ENCODE measurements around the gene ZNF644.

The ZNF644 gene

DNA sequence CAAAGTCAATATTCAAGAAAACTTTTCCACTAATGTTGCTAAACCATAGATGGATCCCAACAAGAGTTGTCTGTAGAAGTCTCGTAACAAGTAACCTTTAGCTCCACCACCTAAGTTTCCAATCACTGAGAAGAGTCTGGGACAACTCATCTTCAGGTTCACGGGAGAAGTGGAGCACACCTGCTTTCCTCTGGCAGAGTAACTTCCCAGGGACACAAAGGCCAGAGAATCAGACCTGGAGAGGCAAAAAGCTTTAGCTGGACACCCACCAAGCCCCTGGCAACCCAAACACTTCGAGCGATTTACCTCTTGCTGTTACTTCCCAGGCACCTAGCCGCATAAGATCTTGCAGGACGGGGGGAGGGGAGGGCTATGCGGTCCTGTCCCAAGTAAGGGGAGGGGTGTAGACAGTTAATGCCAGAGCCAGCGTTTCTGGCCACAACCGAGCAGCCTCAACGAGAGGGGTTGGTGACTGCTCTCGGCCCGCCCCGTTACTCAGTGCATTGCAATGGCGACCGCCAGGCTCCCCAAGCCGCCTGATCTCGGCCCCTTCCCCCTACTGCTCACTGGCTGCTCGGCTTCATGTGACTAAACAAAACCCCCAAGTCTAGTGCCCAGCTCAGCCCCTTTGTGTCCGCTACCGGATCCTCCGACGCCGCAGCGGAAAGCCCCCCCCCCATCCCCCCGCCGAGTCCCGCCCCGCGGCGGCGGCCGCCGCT is 709 bp downstream of the ZNF644 start:
- DNase-seq, result peak; percentile 82

DNA sequence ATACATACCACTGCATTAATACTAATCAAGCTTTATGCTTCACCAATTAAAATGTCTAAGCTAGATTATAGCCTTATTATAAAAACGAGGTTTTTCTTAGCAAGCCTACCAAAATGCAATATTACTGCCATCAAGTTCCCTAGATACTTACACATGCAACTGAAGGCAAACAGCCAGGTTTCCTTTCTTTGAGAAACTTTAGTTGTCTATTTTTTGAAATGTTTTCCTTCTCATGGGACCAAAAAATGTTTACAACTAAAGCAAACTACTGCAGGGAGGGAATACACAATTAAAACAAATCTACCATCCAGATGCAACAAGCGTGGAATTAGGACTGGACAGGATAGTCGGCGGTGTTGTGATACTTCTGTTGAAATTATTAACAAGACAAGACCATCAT is 1.3 kb downstream of the ZNF644 start:
- DNase-seq, result no peak

DNA sequence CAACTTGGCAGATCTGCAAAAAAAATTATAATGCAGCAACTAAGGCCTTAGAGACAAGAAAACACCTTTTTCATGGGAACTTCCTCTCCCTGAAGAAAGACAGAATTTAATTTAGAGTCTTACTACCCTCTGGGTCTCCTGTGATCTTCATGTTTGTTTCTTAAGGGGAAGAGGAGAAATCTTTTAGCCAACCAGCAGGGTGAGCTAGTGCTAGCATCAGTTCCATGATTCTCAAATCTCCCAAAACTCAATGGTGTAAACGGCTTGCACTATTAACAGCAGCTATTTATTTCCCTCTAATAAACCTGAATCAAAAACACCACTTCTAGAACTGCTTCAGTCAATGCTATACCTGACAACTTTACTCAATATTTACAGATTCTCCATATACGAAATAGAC is 3.8 kb downstream of the ZNF644 start:
- no peak for DNase-seq

DNA sequence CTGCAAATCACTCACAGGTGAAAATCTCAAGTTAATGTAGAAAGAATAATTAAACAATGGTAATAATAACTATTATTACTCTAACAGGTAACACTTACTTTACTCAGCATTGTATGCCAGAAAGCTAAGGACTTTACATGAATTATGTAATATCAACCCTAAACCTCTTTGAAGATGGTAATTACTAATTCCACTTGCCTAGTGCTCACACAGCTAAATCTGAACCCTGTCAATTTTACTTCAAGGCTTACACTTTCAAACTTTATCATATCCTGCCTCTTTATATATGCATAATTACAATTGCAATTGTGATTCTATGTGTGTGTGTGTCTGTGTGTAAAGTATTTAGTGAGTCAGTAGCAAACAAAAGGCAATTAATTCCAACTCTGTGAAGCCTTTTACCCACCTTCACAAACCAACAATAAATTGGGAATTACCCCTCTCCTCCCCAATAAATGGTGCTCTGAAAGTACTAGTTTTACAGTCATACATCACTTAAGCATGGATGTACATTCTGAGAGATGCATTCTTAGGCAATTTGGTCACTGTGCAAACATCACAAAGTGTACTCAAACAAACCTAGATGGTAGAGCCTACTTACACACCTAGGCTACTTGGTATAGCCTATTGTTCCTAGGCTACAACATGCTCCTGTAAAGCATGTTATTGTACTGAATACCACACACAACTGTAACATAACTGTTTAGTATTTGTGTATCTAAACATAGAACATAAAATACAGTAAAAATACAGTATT is 5.9 kb downstream of the ZNF644 start:
- DNase-seq, result no peak

DNA sequence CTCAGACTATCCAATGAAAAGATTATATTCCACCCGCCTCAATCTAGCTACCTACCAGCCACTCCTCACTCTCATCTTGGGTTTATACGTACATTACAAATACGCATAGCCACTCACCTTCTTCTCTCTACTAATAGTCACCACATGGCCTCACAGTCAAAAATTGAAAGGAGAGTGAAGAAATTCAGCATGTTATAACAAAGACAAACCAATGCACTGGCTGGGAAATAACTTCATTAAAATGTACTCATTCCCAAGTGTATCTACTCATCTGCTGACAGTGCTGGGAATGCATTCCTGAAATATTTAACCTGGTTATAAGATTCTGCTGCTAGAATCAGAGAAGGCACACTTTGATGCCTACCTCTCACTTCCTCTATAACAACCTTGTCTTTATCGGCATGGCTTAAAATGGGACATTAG is 6.5 kb downstream of the ZNF644 start:
- DNase-seq, result no peak

DNA sequence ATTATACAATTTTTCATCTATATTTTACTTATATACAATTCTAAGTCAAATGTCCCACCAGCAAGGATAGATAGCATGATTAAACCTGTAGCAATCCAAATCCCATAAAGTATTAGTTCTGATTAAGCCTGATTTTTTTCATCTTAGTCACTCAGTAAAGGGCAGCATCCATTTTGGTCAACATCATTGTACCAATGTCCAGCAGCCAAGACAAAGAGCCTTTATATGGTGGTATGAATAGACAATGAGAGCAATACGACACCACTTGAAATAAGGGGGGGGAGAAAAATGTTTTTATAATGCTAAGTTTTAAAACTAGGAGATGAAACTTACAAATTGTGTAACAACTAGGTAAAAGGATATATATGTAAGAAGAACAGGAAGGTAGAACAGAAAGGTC is 7.4 kb downstream of the ZNF644 start:
- no peak for DNase-seq

DNA sequence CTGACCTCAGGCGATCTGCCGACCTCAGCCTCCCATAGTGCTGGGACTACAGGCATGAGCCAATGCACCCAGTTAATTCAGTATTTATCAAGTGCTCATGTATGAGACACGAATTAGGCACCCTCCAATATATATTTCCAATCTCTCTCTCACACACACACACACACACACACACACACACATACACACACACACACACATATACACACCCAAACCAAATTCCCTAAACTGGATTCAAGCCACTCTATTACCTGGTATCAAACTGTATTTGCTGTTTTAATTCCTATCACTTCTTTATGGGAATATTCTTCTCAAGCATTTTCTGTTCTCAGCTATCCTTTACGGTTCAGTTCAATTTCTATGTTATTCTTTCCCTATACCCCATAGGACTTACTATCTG is 8.5 kb downstream of the ZNF644 start:
- DNase-seq, result no peak

DNA sequence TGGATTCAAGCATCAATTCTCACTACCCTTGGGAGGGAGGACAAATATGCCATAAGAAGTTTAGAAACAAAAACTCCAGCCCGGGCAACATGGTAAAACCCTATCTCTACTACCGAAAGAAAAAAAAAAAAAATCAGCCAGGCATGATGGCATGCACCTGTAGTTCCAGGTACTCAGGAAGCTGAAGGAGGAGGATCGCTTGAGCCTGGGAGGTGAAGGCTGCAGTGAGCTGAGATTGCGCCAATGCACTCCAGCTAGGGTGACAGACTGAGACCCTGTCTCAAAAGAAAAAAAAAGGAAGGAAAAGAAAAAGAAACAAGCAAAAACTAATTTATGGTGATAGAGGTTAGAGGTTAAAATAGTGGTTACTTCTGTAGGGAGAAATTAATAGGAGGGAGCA is 9.6 kb downstream of the ZNF644 start:
- no peak for DNase-seq

DNA sequence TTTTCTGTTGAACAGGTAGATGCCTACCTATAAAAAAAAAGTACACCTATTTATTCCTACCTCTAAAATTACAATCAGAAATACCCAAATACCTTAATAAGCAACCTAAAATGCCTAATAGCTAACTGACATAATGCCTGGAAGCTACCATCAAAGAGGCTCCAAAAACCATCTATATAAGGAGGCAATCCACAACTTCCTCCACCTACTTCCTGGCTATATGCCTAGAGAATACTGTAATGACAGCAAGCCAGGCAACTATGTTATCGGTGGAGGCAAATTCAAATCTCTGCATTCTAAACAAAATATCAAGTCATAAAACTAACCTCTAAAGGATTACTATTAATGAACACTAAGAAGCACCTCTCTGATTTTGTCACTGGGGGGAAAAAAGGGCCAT is 10.1 kb downstream of the ZNF644 start:
- no peak for DNase-seq

DNA sequence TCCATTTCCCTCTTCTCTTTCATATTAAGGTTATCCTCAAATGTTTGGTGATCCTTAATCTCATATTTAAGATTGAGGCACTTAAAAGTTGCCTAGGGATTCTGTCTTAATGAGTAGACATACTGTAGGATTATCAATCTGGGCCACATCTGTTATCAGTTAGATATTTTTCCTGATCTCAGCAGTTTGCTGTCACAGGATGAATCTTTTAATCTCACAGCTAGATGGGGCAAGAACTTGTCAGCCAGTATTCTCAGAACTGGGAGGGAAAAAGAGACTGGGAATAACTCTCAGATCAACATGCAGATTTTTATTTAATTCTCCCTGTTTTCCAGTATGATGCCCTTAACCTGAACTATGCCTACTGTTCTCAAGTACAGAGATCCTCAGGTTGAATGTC is 14.0 kb downstream of the ZNF644 start:
- no peak for DNase-seq

DNA sequence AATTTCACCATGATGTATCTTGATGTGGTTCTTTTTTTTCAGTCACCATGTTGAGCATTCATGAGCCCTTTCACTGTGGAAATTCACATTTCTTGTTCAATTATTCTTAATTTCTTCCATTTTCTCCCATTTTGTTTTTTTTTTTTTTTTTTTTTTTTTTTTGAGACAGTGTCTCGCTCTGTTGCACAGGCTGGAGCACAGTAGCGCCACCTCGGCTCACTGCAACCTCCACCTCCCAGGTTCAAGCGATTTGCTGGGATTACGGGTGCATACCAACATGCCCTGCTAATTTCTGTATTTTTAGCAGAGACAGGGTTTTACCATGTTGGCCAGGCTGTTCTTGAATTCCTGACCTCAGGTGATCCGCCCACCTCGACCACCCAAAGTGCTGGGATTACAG is 14.7 kb downstream of the ZNF644 start:
- DNase-seq, result no peak

DNA sequence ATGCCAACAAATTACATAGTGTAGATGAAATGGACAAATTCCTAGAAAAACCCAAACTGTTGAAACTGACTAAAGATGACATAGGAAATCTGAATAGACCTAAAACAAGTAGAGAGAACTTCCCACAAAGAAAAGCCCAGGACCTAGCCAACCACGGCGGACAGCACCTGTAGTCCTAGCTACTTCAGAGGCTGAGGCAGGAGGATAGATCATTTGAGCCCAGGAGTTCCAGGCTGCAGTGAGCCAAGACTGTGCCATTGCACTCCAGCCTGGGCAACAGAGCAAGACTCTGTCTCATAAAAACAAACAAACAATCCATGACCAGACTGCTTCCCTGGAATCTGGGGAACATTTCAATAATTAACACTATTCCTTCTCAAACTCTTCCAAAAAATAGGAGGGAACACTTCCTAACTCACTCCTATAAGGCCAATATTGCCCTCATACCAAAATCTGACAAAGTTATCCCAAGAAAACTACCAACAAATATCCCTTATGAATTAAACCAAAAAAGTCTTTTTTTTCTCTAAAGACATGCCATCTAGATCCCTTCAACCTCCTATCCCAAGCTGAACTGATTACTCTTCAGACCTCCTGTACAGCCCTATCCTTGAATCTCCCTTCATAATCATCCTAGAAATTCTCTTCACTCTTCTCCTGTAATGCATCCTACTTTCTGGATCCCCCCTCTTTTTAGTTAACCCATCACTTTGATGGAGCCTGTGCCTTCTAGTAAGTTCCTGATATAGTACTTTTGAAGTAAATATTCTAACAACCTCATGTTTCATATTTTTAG is 15.5 kb downstream of the ZNF644 start:
- DNase-seq, result no peak

DNA sequence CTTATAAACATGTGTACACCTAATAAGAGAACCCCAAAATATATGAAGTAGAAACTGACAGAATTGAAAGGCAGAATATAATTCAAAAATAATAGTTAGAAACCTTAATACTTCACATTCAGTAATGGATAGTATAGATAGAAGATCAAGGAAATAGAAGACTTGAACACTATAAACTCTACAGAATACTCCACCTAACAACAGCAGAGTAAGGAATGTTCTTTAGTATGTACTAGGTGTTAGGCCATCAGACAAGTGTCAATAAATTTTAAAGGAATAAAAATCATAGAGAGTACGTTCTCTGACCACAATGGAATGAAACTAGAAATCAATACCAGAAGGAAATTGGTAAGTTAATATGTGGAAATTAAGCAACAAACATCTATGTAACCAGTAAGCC is 16.6 kb downstream of the ZNF644 start:
- DNase-seq, result no peak

DNA sequence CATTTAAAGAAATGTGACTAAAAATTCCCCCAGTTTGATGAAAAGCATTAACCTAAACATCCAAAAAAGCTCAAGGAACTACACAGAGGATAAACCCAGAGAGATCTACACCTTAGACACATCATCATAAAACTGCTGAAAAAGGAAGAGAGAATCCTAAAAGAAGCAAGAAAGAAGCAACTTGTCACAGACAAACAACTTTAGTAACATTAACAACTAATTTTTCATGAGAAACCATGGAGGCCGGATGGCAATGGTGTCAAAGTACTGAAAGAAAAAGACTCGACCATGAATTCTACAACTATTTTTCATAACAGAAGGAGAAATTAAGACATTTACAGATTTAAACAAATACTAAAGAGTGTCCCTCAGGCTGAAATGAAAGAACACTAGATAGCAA is 17.7 kb downstream of the ZNF644 start:
- no peak for DNase-seq

DNA sequence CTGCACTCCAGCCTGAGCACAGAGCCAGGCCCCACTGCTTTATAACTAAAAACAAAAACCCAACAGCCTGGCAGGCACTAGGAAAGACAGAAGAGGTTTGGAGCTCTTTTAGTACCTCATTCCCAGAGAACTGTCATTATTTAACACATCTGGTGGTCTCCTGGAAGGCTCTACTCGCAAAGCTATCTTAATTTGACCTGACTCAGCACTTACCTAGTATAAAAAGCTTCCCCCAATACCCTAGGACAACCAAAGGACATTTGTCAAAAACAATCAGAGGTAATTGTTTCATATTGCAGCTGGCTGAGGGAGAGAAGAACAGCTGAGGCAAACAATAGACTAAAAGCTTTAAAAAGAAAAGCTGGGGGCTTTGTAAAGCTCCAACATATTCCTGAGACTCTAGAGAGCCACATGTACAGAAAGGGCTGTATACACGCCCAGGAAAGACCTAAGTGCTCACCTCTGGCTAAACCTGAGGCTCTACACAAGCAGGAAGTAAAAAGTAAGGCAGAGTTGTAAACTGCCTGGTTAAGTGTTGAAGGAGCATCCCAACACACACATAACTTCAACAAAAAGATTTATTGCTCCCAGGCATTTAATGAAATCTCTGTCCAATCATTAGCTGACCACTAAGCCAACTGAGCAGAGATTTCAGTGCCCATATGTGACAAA is 25.0 kb downstream of the ZNF644 start:
- DNase-seq, result no peak

DNA sequence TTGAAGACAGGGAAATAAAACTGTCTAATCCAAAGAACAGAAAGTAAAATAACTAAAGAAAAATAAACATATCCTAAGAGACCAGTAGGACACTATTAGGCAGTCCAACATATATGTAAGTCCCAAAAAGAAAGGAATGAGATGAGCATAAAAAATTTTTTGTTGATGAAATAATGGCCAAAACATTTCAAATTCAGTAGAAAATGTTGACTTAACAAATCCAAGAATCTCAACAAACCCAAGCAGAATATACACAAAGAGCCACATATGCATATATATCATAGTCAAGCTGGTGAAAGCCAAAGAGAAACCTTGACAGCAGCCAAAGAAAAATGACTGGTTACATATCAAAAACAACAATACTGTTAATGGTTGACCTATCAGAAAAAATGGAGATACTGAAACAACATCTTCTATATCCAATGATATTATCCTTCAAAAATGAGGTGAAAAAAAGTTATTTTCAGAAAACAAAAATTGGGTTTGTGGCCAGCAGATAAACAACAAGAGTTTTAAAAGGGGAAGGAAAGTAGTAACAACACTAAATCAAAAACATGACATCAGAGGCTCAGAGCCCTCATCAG is 26.4 kb downstream of the ZNF644 start:
- DNase-seq, result no peak

DNA sequence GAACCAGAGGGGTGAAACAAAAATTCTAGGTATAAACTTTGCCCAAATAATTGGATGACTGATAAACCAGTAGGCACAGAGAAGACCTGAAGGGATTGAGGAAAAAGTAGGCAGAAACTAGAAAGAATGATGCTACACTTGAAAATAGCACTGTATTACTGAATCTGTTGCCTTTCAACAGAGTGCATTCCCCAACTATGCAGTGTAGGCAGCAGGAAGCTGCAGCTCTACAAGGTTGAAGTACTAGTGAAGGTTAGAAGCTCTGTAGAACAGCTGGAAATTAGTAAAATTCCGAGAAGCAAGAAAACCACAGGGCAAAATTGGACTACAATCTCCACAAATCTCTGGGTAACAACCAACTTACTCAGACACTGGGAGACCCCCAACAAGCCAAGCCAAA is 27.4 kb downstream of the ZNF644 start:
- no peak for DNase-seq

DNA sequence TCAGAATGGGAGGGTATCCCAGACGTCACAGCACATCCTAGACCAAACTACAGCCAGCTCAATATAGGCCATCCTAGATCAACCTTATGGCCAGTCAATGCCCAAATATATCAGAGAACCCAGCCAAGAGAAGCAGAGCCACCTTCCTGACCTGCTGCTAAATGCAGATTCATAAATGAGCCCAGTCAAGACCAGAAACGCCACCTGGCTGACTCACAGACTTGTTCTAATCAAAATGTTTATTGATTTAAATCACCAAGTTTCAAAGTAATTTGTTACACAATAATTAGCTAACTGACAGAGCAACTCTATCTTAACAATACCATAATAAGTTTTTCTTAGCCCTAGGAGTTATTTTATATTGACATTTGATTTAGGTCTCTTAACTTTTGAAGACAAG is 28.6 kb downstream of the ZNF644 start:
- no peak for DNase-seq

DNA sequence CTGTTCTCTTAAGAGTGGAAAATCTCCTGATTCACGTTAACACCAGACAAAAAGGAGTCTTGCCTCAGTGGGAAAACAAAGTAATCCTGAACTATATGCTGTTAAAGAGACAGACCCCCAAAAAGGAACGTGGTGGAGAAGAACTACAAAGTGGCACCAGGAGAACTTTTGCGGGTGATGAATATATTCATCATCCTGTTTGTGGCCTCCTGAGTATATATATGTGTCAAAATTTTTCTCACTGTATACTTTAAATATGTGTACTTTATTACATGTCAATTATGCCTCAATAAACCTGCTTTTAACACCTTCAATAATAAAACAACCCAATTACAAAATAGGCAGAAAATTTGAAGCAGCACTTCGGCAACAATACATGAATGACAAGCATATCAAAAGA is 31.1 kb downstream of the ZNF644 start:
- DNase-seq, result no peak

DNA sequence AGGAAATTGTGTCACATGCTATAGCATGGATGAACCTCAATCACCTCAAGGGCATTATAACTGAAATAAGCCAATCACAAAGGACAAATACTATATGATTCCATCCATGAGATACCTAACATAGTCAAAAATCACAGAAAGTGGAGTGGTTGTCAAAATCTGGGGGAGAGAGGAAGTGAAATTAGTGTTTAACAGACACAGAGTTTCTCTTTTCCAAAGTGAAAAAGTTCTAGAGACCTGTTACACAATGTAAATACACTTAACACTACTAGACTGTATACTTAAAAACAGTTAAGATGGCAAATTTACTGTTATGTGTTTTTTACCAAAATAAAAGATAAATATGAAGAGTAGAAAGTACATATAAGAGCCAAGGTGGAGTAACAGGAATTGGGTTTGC is 31.8 kb downstream of the ZNF644 start:
- DNase-seq, result no peak

DNA sequence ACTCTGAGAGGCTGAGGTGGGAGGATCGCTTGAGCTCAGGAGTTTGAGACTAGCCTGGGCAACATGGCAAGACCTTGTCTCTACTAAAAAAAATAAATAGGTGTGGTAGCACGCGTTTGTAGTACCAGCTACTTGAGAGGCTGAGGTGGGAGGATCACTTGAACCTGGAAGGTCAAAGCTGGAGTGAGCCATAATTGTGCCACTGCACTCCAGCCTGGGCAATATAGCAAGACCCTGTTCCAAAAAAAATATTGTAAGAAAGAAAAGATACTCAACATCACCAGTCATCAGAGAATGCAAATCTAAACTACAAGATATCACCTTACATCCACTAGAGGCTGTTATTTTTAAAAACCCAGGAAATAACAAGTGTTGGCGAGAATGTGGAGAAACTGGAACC is 32.5 kb downstream of the ZNF644 start:
- no peak for DNase-seq

DNA sequence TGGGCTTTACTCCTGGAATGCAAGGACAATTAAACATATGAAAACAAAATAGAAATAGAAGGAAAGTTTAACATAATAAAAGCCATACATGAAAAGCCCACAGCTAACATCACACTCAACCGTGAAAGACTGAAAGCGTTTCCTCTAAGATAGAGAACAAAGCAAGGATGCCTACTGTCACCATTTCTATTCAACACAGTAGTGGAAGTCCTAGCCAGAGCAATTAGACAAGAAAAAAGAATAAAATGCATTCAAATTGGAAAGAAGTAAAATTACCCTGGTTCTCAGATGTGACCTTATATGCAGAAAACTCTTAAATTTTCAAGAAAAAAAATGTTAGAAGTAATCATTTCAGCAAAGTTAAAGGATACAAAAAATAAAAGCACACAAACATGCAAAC is 34.0 kb downstream of the ZNF644 start:
- no peak for DNase-seq

DNA sequence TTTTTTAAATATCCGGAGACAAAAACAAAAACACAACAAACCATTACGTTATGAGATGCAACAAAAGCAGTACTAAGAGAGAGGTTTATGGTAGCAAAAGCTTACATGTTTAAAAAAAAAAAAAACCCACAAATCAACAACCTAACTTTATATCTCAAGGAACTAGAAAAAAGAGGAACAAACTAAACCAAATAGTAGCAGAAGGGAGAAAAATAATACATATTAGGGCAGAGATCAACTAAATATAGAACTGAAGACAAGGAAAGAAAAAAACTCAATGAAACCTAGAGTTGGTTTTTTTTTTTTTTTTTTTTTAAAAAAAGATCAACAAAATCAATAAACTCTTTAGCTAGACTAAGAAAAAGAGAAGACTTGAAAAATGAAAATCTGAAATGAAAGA is 34.9 kb downstream of the ZNF644 start:
- DNase-seq, result no peak
